Inflammatory macrophage treated with lipopolysaccharide for 1 hour (primary cell): ENCODE data around the gene EPHA6.

Experiments used
- DNase-seq, 2 donors: peaks; one replicate each; pipeline ENCODE4 v3.0.0-alpha.2; 2020 to 2022

EPHA6 gene

GRCh38 chr3:97037294-97037943 is 223.0 kb downstream of the EPHA6 start:
- no peak for DNase-seq

- no peak for DNase-seq
Observed at GRCh38 chr3:97043411-97043810, 229.0 kb downstream of the EPHA6 start.

GRCh38 chr3:97057365-97057764 is 243.0 kb downstream of the EPHA6 start:
- no peak for DNase-seq

GRCh38 chr3:97059168-97059567 is 244.8 kb downstream of the EPHA6 start:
- no peak for DNase-seq

- no peak for DNase-seq
Observed at GRCh38 chr3:97066531-97066930, 252.1 kb downstream of the EPHA6 start.

- DNase-seq: no peak
Observed at GRCh38 chr3:97070302-97070701, 255.9 kb downstream of the EPHA6 start.

- no peak for DNase-seq
Observed at GRCh38 chr3:97074546-97074945, 260.2 kb downstream of the EPHA6 start.

GRCh38 chr3:97076673-97077072 is 262.3 kb downstream of the EPHA6 start:
- DNase-seq: no peak

- DNase-seq: no peak
Observed at GRCh38 chr3:97089621-97090020, 275.2 kb downstream of the EPHA6 start.

- DNase-seq: no peak
Observed at GRCh38 chr3:97102641-97103040, 288.2 kb downstream of the EPHA6 start.

GRCh38 chr3:97105989-97106651 is 291.7 kb downstream of the EPHA6 start:
- no peak for DNase-seq

- DNase-seq: no peak
Observed at GRCh38 chr3:97106652-97106989, 292.2 kb downstream of the EPHA6 start.

- DNase-seq: no peak
Observed at GRCh38 chr3:97108136-97108535, 293.7 kb downstream of the EPHA6 start.

- DNase-seq: no peak
Observed at GRCh38 chr3:97111244-97111643, 296.9 kb downstream of the EPHA6 start.

- no peak for DNase-seq
Observed at GRCh38 chr3:97121386-97121785, 307.0 kb downstream of the EPHA6 start.

GRCh38 chr3:97125902-97126499 is 311.6 kb downstream of the EPHA6 start:
- no peak for DNase-seq

GRCh38 chr3:97131476-97131875 is 317.1 kb downstream of the EPHA6 start:
- no peak for DNase-seq

GRCh38 chr3:97138914-97139541 is 324.6 kb downstream of the EPHA6 start:
- no peak for DNase-seq

- DNase-seq: no peak
Observed at GRCh38 chr3:97148931-97149330, 334.5 kb downstream of the EPHA6 start.

GRCh38 chr3:97161169-97161568 is 346.8 kb downstream of the EPHA6 start:
- DNase-seq: no peak

GRCh38 chr3:97177242-97177641 is 362.8 kb downstream of the EPHA6 start:
- DNase-seq: no peak

GRCh38 chr3:97181704-97182103 is 367.3 kb downstream of the EPHA6 start:
- DNase-seq: no peak

GRCh38 chr3:97187771-97188170 is 373.4 kb downstream of the EPHA6 start:
- DNase-seq: no peak

- no peak for DNase-seq
Observed at GRCh38 chr3:97189835-97190234, 375.4 kb downstream of the EPHA6 start.
